Neural crest cell (in vitro differentiated cells): Measurements from ENCODE around the gene ATP13A2. TPM values are rescaled to one million over a fixed set of nuclear protein-coding genes. Genes with fewer than 3 reads are reported as not detected.

Experiments
- DNase-seq: peaks from one replicate; pipeline ENCODE4 v3.0.0; 2021; ENCODE audit warnings: low read depth, mixed read lengths, low spot score
- H3K27ac Mint-ChIP-seq: one replicate; pipeline ENCODE4 v1.8.0; 2021; ENCODE audit warnings: mild to moderate bottlenecking, mixed read lengths; ENCODE audit not compliant: unreplicated experiment
- H3K27me3 Mint-ChIP-seq: 2 replicates; pipeline ENCODE4 v1.8.0; 2021; ENCODE audit warnings: low read depth, mild to moderate bottlenecking, mixed read lengths
- H3K36me3 Mint-ChIP-seq: 2 replicates; pipeline ENCODE4 v1.8.0; 2021; ENCODE audit warnings: low read depth, mild to moderate bottlenecking, mixed read lengths
- H3K4me1 Mint-ChIP-seq: 2 replicates; pipeline ENCODE4 v1.8.0; 2021; ENCODE audit warnings: mixed read lengths
- H3K4me3 Mint-ChIP-seq: one replicate; pipeline ENCODE4 v1.8.0; 2021; ENCODE audit warnings: mild to moderate bottlenecking, mixed read lengths
- H3K9me3 Mint-ChIP-seq: 2 replicates; pipeline ENCODE4 v1.8.0; 2021; ENCODE audit warnings: mixed read lengths
- total RNA-seq: library from RNA; stranded (reverse); gene quantifications from 2 replicates; pipeline ENCODE4 v1.2.1, GENCODE V29; 2021
- TF ChIP-seq, protein P1 (sequence below): fragments of 200-600 bp; sonication (generic); conservative IDR thresholded peaks from 2 replicates; pipeline ENCODE4 v1.5.0; 2021; ENCODE audit warnings: antibody characterized with exemption, mild to moderate bottlenecking

Gene ATP13A2
- total RNA-seq, 1 donor from 2014 or later = 53.9 TPM

DNA sequence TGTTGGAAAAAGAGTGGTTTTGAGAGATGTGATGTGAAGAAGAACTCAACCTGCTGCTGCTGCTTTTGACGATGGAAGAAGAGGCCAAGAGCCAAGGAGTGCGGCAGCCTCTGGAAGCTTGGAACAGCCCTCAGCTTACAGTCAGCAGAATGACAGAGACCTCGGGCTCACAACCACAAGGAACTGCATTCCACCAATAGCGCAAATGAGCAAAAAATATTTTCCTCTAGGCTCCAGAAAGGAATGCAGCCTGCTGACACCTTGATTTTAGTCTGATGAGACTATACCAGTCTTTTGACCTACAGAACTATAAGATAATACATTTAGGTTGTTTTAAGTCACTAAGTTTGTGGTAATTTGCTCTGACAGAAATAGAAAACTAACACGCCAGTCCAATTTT, 31.9 kb upstream of the ATP13A2 start:
- Mint-ChIP-seq H3K4me1 (peaks cover 5% of the 10 kb centered on the region), H3K27ac (no peak overlapping the region), H3K36me3 (peaks cover 6% of the 10 kb centered on the region), H3K9me3 (no peaks in the 10 kb centered on the region), H3K27me3 (no peaks in the 10 kb centered on the region), H3K4me3 (no peak overlapping the region)
- no peak for DNase-seq
- TF ChIP-seq, protein P1, sequence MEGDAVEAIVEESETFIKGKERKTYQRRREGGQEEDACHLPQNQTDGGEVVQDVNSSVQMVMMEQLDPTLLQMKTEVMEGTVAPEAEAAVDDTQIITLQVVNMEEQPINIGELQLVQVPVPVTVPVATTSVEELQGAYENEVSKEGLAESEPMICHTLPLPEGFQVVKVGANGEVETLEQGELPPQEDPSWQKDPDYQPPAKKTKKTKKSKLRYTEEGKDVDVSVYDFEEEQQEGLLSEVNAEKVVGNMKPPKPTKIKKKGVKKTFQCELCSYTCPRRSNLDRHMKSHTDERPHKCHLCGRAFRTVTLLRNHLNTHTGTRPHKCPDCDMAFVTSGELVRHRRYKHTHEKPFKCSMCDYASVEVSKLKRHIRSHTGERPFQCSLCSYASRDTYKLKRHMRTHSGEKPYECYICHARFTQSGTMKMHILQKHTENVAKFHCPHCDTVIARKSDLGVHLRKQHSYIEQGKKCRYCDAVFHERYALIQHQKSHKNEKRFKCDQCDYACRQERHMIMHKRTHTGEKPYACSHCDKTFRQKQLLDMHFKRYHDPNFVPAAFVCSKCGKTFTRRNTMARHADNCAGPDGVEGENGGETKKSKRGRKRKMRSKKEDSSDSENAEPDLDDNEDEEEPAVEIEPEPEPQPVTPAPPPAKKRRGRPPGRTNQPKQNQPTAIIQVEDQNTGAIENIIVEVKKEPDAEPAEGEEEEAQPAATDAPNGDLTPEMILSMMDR = no peak

DNA sequence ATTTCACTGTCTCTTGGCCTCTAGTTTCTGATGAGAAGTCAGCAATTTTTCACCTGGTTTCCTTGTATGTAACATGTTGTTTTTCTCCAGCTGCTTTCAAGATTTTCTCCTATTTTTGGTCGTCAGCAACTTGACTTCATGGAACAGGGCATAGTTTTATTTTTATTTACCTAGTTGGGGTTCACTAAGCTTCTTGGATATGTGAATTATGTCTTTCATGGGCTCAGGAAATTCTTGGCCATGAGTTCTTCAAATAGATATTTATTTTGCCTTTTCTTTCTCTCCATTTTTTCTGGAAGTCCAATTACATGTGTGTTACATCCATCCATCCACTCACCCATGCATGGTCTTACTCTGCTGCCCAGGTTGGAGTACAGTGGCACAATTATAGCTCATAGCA, 28.4 kb upstream of the ATP13A2 start:
- TF ChIP-seq, protein P1 = no peak
- Mint-ChIP-seq H3K27ac (no peak overlapping the region), H3K27me3 (no peaks in the 10 kb centered on the region), H3K36me3 (peaks cover 6% of the 10 kb centered on the region), H3K4me3 (no peak overlapping the region), H3K9me3 (no peaks in the 10 kb centered on the region), H3K4me1 (no peaks in the 10 kb centered on the region)
- no peak for DNase-seq

- no peak for DNase-seq
- TF ChIP-seq, protein P1 = no peak
- H3K36me3 Mint-ChIP-seq = peaks cover 6% of the 10 kb centered on the region
- H3K4me1 Mint-ChIP-seq = no peaks in the 10 kb centered on the region
- no peaks in the 10 kb centered on the region for H3K27me3 Mint-ChIP-seq
- no peak overlapping the region for H3K4me3 Mint-ChIP-seq
- H3K9me3 Mint-ChIP-seq = no peaks in the 10 kb centered on the region
- H3K27ac Mint-ChIP-seq = no peak overlapping the region
Measured at GRCh38 chr1:17039522-17039921, 27.8 kb upstream of the ATP13A2 start.

- DNase-seq = no peak
- Mint-ChIP-seq H3K4me1 (no peaks in the 10 kb centered on the region), H3K27me3 (no peaks in the 10 kb centered on the region), H3K4me3 (no peak overlapping the region), H3K9me3 (no peaks in the 10 kb centered on the region), H3K27ac (no peak overlapping the region), H3K36me3 (no peaks in the 10 kb centered on the region)
- TF ChIP-seq, protein P1 = no peak
Measured at GRCh38 chr1:17033481-17033880, 21.8 kb upstream of the ATP13A2 start.

DNA sequence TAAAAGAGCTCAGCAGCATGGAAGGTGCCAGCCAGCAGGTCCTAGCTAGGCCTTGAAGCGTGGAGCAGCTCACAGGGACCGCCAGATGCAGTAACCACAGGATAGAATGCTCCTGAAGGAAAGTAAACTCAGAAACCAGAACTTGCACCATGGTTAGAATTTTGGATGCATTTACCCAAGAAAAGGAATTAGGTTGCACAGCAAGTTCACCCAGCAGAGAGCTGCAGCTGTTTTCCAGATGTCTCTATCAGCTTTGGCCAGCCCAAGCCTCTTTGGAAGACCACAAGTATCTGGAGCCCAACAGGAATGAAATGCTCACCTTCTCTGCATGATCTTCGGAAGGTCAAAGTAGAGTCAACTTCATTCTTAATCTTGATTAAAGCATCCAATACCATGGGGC, 21.0 kb upstream of the ATP13A2 start:
- no peak for DNase-seq
- Mint-ChIP-seq H3K9me3 (no peaks in the 10 kb centered on the region), H3K36me3 (peaks cover under 1% of the 10 kb centered on the region), H3K27me3 (no peaks in the 10 kb centered on the region), H3K4me3 (no peak overlapping the region), H3K4me1 (no peaks in the 10 kb centered on the region), H3K27ac (no peak overlapping the region)
- TF ChIP-seq, protein P1 = no peak

DNA sequence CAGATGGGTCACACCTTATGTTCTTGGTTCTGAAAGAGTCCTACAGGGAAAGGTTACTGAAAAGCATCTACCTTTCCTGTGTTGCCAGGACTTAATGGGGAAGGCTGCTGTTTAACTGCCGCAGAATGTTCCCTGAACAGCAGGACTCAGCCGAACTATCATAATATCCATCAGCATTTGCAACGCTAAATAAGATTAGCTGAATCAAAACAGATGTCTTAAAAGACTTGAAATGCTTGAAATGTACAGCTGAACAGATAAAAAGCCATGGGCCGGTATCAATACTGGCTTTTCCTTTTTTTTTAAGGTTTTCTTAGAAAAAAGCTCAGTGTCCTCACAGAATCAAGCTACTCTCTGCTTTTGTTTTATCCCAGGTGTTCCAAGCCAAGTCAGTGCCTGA, 19.7 kb upstream of the ATP13A2 start:
- Mint-ChIP-seq H3K4me1 (no peaks in the 10 kb centered on the region), H3K27ac (no peak overlapping the region), H3K4me3 (no peak overlapping the region), H3K27me3 (no peaks in the 10 kb centered on the region), H3K9me3 (no peaks in the 10 kb centered on the region), H3K36me3 (peaks cover 5% of the 10 kb centered on the region)
- TF ChIP-seq, protein P1 = no peak
- no peak for DNase-seq
